Colonic mucosa (tissue), 4 donors: ENCODE results near the gene PPP6R2. TPM values are rescaled to one million over a fixed set of nuclear protein-coding genes. Genes with fewer than 3 reads are reported as not detected.
A peak's percentile ranks its signal among the peaks of the same experiment; 100 is the strongest.

Experiments
- DNase-seq: peaks from one replicate; pipeline ENCODE4 v3.0.0-alpha.2; 2020
- H3K27ac ChIP-seq: fragments of 200-600 bp; one replicate; pipeline ENCODE4 v1.8.0; 2021
- H3K27me3 ChIP-seq: fragments of 200-600 bp; one replicate; pipeline ENCODE4 v1.8.0; 2021
- H3K36me3 ChIP-seq: fragments of 200-600 bp; one replicate; pipeline ENCODE4 v1.8.0; 2021
- H3K4me1 ChIP-seq: fragments of 200-600 bp; one replicate; pipeline ENCODE4 v1.8.0; 2021; ENCODE audit warnings: mild to moderate bottlenecking
- H3K4me3 ChIP-seq: fragments of 200-600 bp; one replicate; pipeline ENCODE4 v1.8.0; 2021
- H3K9ac ChIP-seq, 2 donors: one replicate each; pipeline ENCODE4 v1.7.0; 2013; ENCODE audit warnings: control low read depth in 2 of 2, low read depth in 2 of 2, low read length in 2 of 2
- H3K9me3 ChIP-seq: fragments of 200-600 bp; one replicate; pipeline ENCODE4 v1.8.0; 2021
- CTCF ChIP-seq: fragments of 200-600 bp; IDR thresholded peaks from one replicate; pipeline ENCODE4 v1.8.0; 2022; ENCODE audit warnings: antibody characterized with exemption, mild to moderate bottlenecking
- intact Hi-C: fragments of 100-400 bp; cut with DNase I; formaldehyde crosslinking; loops from one replicate; pipeline ENCODE4 v1.14.1; 2022
- total RNA-seq, 2 donors: library from RNA; stranded (reverse); fragmentation: NEBNext Ultra II Directional in 1 of 2; extraction: Animal tissue kit (Norgen Biotek cat#: 25700) in 1 of 2; gene quantifications; one replicate each; pipeline ENCODE4 v1.2.1, GENCODE V29; 2021
- donor health status: healthy.
- donor health status: DM: no; HTN: no; CAD: no.
- donor health status: DM: no; HTN: no; CAD: no.

The PPP6R2 gene
- 10 to 100 TPM; 34.1 to 55.9 TPM for total RNA-seq

GRCh38 chr22:50342651-50343540, at the start of gene PPP6R2:
PPP6R2 (plus strand) TSS chr22:50343327; CDS start chr22:50393909, 50,582 bp downstream.
- peak; percentile 84 for DNase-seq
- Histone ChIP-seq H3K36me3 (no peaks in the 10 kb centered on the region), H3K9ac (peak within 1 kb of the TSS; percentile 63 to 91), H3K4me1 (no peaks in the 10 kb centered on the region), H3K27ac (peak within 1 kb of the TSS; percentile 86), H3K9me3 (no peaks in the 10 kb centered on the region), H3K4me3 (peak within 1 kb of the TSS; percentile 75), H3K27me3 (no peaks in the 10 kb centered on the region)
- intact Hi-C loops: loop anchor here (5.0 kb wide), 2 partner anchors 66 to 91 kb away; partner anchors contain the start of gene HDAC10
- no peak for TF ChIP-seq CTCF

GRCh38 chr22:50293441-50294318, 49.4 kb upstream of the PPP6R2 start:
- Histone ChIP-seq H3K9me3 (no peaks in the 10 kb centered on the region), H3K27me3 (no peaks in the 10 kb centered on the region), H3K4me3 (peak overlapping the region; percentile 21), H3K4me1 (peaks cover 43% of the 10 kb centered on the region), H3K27ac (peak overlapping the region; percentile 87), H3K36me3 (peaks cover 10% of the 10 kb centered on the region), H3K9ac (peak overlapping the region; percentile 19 to 69)
- no peak for TF ChIP-seq CTCF
- DNase-seq: peak; percentile 90
- intact Hi-C loops: no loop called here

GRCh38 chr22:50294319-50294656, 48.8 kb upstream of the PPP6R2 start:
- Histone ChIP-seq H3K27ac (peak overlapping the region; percentile 87), H3K4me1 (peaks cover 49% of the 10 kb centered on the region), H3K9ac (peak overlapping the region; percentile 19 to 69), H3K9me3 (no peaks in the 10 kb centered on the region), H3K36me3 (peaks cover 4% of the 10 kb centered on the region), H3K4me3 (no peak overlapping the region), H3K27me3 (no peaks in the 10 kb centered on the region)
- no peak for DNase-seq
- no peak for TF ChIP-seq CTCF
- intact Hi-C loops: no loop called here

- peak overlapping the region in 1 of 2 donors; percentile 58 for H3K9ac ChIP-seq
- no peak overlapping the region for H3K4me3 ChIP-seq
- intact Hi-C loops: no loop called here
- DNase-seq: no peak
- H3K36me3 ChIP-seq: no peaks in the 10 kb centered on the region
- no peak for TF ChIP-seq CTCF
- H3K4me1 ChIP-seq: peaks cover 75% of the 10 kb centered on the region
- no peak overlapping the region for H3K27ac ChIP-seq
- no peaks in the 10 kb centered on the region for H3K9me3 ChIP-seq
- H3K27me3 ChIP-seq: no peaks in the 10 kb centered on the region
Observed at GRCh38 chr22:50296658-50297490, 46.3 kb upstream of the PPP6R2 start.
